HCT116 (cell line): ENCODE measurements around the gene ZNHIT6. TPM values are rescaled to one million over a fixed set of nuclear protein-coding genes. Genes with fewer than 3 reads are reported as not detected.

Experiments used
- ATAC-seq: fragments of 200-7000 bp; cut with Tn5 transposase; 2 replicates; pipeline ENCODE4 v1.9.1; 2020; ENCODE audit warnings: mild to moderate bottlenecking, moderate library complexity
- BruUV-seq: library from RNA; stranded (reverse); fragments of 400-500 nt; replicated peaks from 2 replicates; lab custom pipeline; 2021; lab: Mats Ljungman, UMichigan
- CTCF ChIA-PET: fragments of 300-600 bp; sonication (Branson Sonifier 250); formaldehyde crosslinking; loops from one replicate; lab custom pipeline; 2021; ENCODE audit warnings: antibody characterized with exemption; lab: Charles Lee
- POLR2A ChIA-PET: fragments of 300-600, 350-600 bp; sonication (Branson Sonifier 250); formaldehyde crosslinking; loops from one replicate; lab custom pipeline; 2021; ENCODE audit warnings: antibody characterized with exemption; lab: Charles Lee
- RAD21 ChIA-PET, 2 experiments: fragments of 300-600 bp; sonication (Branson Sonifier 250); formaldehyde crosslinking; loops; one replicate each; lab custom pipeline; 2023; ENCODE audit warnings: low total read pairs in 2 of 2; ENCODE audit not compliant: uncharacterized antibody in 2 of 2, unreplicated experiment in 2 of 2, low non-redundant PET in 1 of 2; lab: Charles Lee
- DNase-seq: peaks from one replicate; pipeline ENCODE4 v3.0.0-alpha.2; 2010; ENCODE audit warnings: low read depth, low spot score
- H2AFZ ChIP-seq: fragments of 200-600 bp; shearing (Covaris generic), sonication (generic); 2 replicates; pipeline ENCODE4 v1.6.1; 2017; ENCODE audit warnings: low read depth, mixed run types, mixed read lengths, antibody characterized with exemption, low read length; ENCODE audit not compliant: poor library complexity, severe bottlenecking
- H3K27ac ChIP-seq: 2 replicates; pipeline ENCODE4 v1.5.1; 2012; ENCODE audit warnings: low read depth, low read length
- H3K27me3 ChIP-seq: fragments of 200-600 bp; sonication (generic); 2 replicates; pipeline ENCODE4 v1.6.1; 2016; ENCODE audit warnings: mixed run types, low read length, mixed read lengths; ENCODE audit not compliant: insufficient read depth
- H3K36me3 ChIP-seq, 2 experiments: fragments of 200-500 bp in 1 of 2; fragments of 200-600 bp in 1 of 2; sonication (Bioruptor generic) in 1 of 2; sonication (generic) in 1 of 2; 2 replicates each; pipeline versions ENCODE4 v1.5.1 to v1.6.1; 2014 to 2016; ENCODE audit warnings: low read length in 2 of 2, inconsistent platforms in 1 of 2, mixed read lengths in 1 of 2, mixed run types in 1 of 2; ENCODE audit not compliant: insufficient read depth in 2 of 2, control insufficient read depth in 1 of 2
- H3K4me1 ChIP-seq, 2 experiments: fragments of 200-600 bp in 1 of 2; sonication (generic) in 1 of 2; 2 replicates each; pipeline versions ENCODE4 v1.5.1 to v1.6.1; 2012 to 2017; ENCODE audit warnings: low read length in 2 of 2, inconsistent platforms in 1 of 2, mild to moderate bottlenecking in 1 of 2, mixed read lengths in 1 of 2, mixed run types in 1 of 2, moderate library complexity in 1 of 2; ENCODE audit not compliant: insufficient read depth in 2 of 2, control insufficient read depth in 1 of 2
- H3K4me2 ChIP-seq: fragments of 200-600 bp; sonication (generic); 2 replicates; pipeline ENCODE4 v1.6.1; 2017; ENCODE audit warnings: mixed run types, low read length, mixed read lengths
- H3K4me3 ChIP-seq, 2 experiments: fragments of 200-600 bp in 1 of 2; sonication (generic) in 1 of 2; replicated peaks in 1 of 2; 2 replicates each; pipeline ENCODE4 v1.5.1; 2011 to 2016; ENCODE audit warnings: low read length in 2 of 2, control low read depth in 1 of 2, low read depth in 1 of 2, mild to moderate bottlenecking in 1 of 2, mixed read lengths in 1 of 2, mixed run types in 1 of 2
- H3K79me2 ChIP-seq: fragments of 200-600 bp; sonication (generic); 2 replicates; pipeline ENCODE4 v1.6.1; 2017; ENCODE audit warnings: mild to moderate bottlenecking, mixed run types, low read length, moderate library complexity, mixed read lengths; ENCODE audit not compliant: insufficient read depth
- H3K9ac ChIP-seq: fragments of 200-600 bp; sonication (generic); 2 replicates; pipeline ENCODE4 v1.6.1; 2016; ENCODE audit warnings: low read length, mixed read lengths
- H3K9me2 ChIP-seq: fragments of 200-600 bp; sonication (generic), shearing (Covaris generic); 2 replicates; pipeline ENCODE4 v1.6.1; 2017; ENCODE audit warnings: mixed run types, mild to moderate bottlenecking, moderate library complexity; ENCODE audit not compliant: insufficient read depth
- H3K9me3 ChIP-seq, 2 experiments: fragments of 200-500 bp in 1 of 2; fragments of 200-600 bp in 1 of 2; sonication (Bioruptor generic) in 1 of 2; sonication (generic) in 1 of 2; 2 replicates each; pipeline ENCODE4 v1.6.1; 2014 to 2017; ENCODE audit warnings: low read length in 2 of 2, mixed read lengths in 2 of 2, inconsistent platforms in 1 of 2, low read depth in 1 of 2, mild to moderate bottlenecking in 1 of 2, mixed run types in 1 of 2, moderate library complexity in 1 of 2; ENCODE audit not compliant: control insufficient read depth in 1 of 2, insufficient read depth in 1 of 2
- H4K20me1 ChIP-seq: fragments of 200-600 bp; sonication (generic), shearing (Covaris generic); 2 replicates; pipeline ENCODE4 v1.6.1; 2017; ENCODE audit warnings: mixed run types, mild to moderate bottlenecking, moderate library complexity; ENCODE audit not compliant: insufficient read depth
- CBX3 ChIP-seq: IDR thresholded peaks from 2 replicates; pipeline ENCODE4 v1.6.1; 2012; ENCODE audit warnings: low read depth
- CEBPB ChIP-seq: IDR thresholded peaks from 2 replicates; pipeline ENCODE4 v1.6.1; 2012; ENCODE audit warnings: low read depth
- EGR1 ChIP-seq: IDR thresholded peaks from 2 replicates; pipeline ENCODE4 v1.6.1; 2012; ENCODE audit warnings: low read depth
- ELF1 ChIP-seq: IDR thresholded peaks from 2 replicates; pipeline ENCODE4 v1.6.1; 2012; ENCODE audit warnings: low read depth, borderline replicate concordance
- EZH2 ChIP-seq: fragments of 200-600 bp; sonication (generic); IDR thresholded peaks from 2 replicates; pipeline ENCODE4 v1.6.1; 2017; ENCODE audit warnings: antibody characterized with exemption, mixed run types
- EZH2phosphoT487 ChIP-seq: fragments of 200-600 bp; IDR thresholded peaks from 2 replicates; pipeline ENCODE4 v1.6.1; 2018; ENCODE audit warnings: antibody characterized with exemption, borderline replicate concordance
- FOSL1 ChIP-seq: IDR thresholded peaks from 2 replicates; pipeline ENCODE4 v1.6.1; 2012; ENCODE audit warnings: low read depth
- JUND ChIP-seq: IDR thresholded peaks from 2 replicates; pipeline ENCODE4 v1.6.1; 2012
- POLR2A ChIP-seq: IDR thresholded peaks from 2 replicates; pipeline ENCODE4 v1.7.0; 2011; ENCODE audit warnings: borderline replicate concordance; ENCODE audit not compliant: insufficient read depth, insufficient read length; ENCODE audit errors: extremely low read depth
- RAD21 ChIP-seq: IDR thresholded peaks from 2 replicates; pipeline ENCODE4 v1.6.1; 2012; ENCODE audit warnings: low read depth, mild to moderate bottlenecking
- SIN3A ChIP-seq: IDR thresholded peaks from 2 replicates; pipeline ENCODE4 v1.6.1; 2012; ENCODE audit warnings: low read depth
- SRF ChIP-seq: IDR thresholded peaks from 2 replicates; pipeline ENCODE4 v1.6.1; 2012; ENCODE audit warnings: low read depth
- YY1 ChIP-seq: IDR thresholded peaks from 2 replicates; pipeline ENCODE4 v1.6.1; 2011; ENCODE audit warnings: low read length, low read depth, moderate library complexity, mild to moderate bottlenecking; ENCODE audit not compliant: insufficient replicate concordance; ENCODE audit errors: extremely low read depth
- ZBTB33 ChIP-seq: IDR thresholded peaks from 2 replicates; pipeline ENCODE4 v1.6.1; 2011; ENCODE audit warnings: mild to moderate bottlenecking, low read length, moderate library complexity; ENCODE audit not compliant: insufficient replicate concordance; ENCODE audit errors: extremely low read depth
- intact Hi-C: fragments of 100-400 bp; cut with micrococcal nuclease; formaldehyde crosslinking; loops from 2 replicates; pipeline ENCODE4 v1.10.0; 2022
- total RNA-seq: library from RNA; stranded (reverse); gene quantifications from one replicate; pipeline ENCODE4 v1.2.1, GENCODE V29; 2021; ENCODE audit not compliant: unreplicated experiment
- TF ChIP-seq, protein P1 (sequence below): IDR thresholded peaks from 2 replicates; pipeline ENCODE4 v1.6.1; 2012
- TF ChIP-seq, protein P2 (sequence below), 3 experiments: fragments of 200-600 bp in 1 of 3; sonication (generic) in 1 of 3; IDR thresholded peaks in 2 of 3; conservative IDR thresholded peaks in 1 of 3; 2 replicates each; pipeline ENCODE4 v1.5.1; 2012 to 2017; ENCODE audit warnings: low read depth in 2 of 3, low read length in 2 of 3, antibody characterized with exemption in 1 of 3, borderline replicate concordance in 1 of 3, control low read depth in 1 of 3, mild to moderate bottlenecking in 1 of 3, mixed read lengths in 1 of 3, mixed run types in 1 of 3, moderate library complexity in 1 of 3; ENCODE audit not compliant: insufficient read depth in 1 of 3

ZNHIT6 gene
- total RNA-seq, 1 experiment from 2014 or later, result 18.4 TPM

GRCh38 chr1:85743814-85744213 lies 35.6 kb upstream of the ZNHIT6 start:
- Histone ChIP-seq H3K9ac (no peak overlapping the region), H3K4me1 (no peaks in the 10 kb centered on the region), H3K9me2 (no peaks in the 10 kb centered on the region), H3K4me2 (no peak overlapping the region), H3K79me2 (no peaks in the 10 kb centered on the region), H3K27me3 (no peaks in the 10 kb centered on the region), H4K20me1 (no peaks in the 10 kb centered on the region), H3K36me3 (no peaks in the 10 kb centered on the region), H3K4me3 (no peak overlapping the region), H2AFZ (no peak overlapping the region), H3K9me3 (no peaks in the 10 kb centered on the region), H3K27ac (no peak overlapping the region)
- RAD21 ChIA-PET, result no interaction called here
- CTCF ChIA-PET, result interaction anchor here (1.3 kb wide), 1 partner anchor 36 kb away, joined by 3 read pairs; the partner anchor contains the start of gene ZNHIT6
- POLR2A ChIA-PET, result no interaction called here
- intact Hi-C loops, result no loop called here
- no TSS peak for BruUV-seq
- DNase-seq, result no peak
- TF ChIP-seq, protein P1, sequence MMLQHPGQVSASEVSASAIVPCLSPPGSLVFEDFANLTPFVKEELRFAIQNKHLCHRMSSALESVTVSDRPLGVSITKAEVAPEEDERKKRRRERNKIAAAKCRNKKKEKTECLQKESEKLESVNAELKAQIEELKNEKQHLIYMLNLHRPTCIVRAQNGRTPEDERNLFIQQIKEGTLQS, result no peak
- TF ChIP-seq JUND (no peak), POLR2A (no peak), CBX3 (no peak), FOSL1 (no peak), EZH2 (no peak), ZBTB33 (no peak), ELF1 (no peak)
- no peak for ATAC-seq

- H4K20me1 ChIP-seq, result no peaks in the 10 kb centered on the region
- no peaks in the 10 kb centered on the region for H3K9me2 ChIP-seq
- intact Hi-C loops, result no loop called here
- no peaks in the 10 kb centered on the region for H3K27me3 ChIP-seq
- no peak overlapping the region for H3K27ac ChIP-seq
- H3K36me3 ChIP-seq, result no peaks in the 10 kb centered on the region
- H3K4me1 ChIP-seq, result no peaks in the 10 kb centered on the region
- no peak for ATAC-seq
- no TSS peak for BruUV-seq
- H3K4me3 ChIP-seq, result no peak overlapping the region
- no peaks in the 10 kb centered on the region for H3K79me2 ChIP-seq
- H2AFZ ChIP-seq, result peak overlapping the region; percentile 18
- H3K4me2 ChIP-seq, result no peak overlapping the region
- no peak overlapping the region for H3K9ac ChIP-seq
- no peaks in the 10 kb centered on the region for H3K9me3 ChIP-seq
- RAD21 ChIA-PET, result no interaction called here
- CTCF ChIA-PET, result no interaction called here
- POLR2A ChIA-PET, result no interaction called here
- DNase-seq, result no peak
- TF ChIP-seq, protein P1, result no peak
- TF ChIP-seq SIN3A (no peak), RAD21 (no peak), SRF (no peak), EGR1 (no peak), EZH2phosphoT487 (no peak), CBX3 (no peak), CEBPB (no peak), YY1 (no peak), FOSL1 (no peak)
- TF ChIP-seq, protein P2, sequence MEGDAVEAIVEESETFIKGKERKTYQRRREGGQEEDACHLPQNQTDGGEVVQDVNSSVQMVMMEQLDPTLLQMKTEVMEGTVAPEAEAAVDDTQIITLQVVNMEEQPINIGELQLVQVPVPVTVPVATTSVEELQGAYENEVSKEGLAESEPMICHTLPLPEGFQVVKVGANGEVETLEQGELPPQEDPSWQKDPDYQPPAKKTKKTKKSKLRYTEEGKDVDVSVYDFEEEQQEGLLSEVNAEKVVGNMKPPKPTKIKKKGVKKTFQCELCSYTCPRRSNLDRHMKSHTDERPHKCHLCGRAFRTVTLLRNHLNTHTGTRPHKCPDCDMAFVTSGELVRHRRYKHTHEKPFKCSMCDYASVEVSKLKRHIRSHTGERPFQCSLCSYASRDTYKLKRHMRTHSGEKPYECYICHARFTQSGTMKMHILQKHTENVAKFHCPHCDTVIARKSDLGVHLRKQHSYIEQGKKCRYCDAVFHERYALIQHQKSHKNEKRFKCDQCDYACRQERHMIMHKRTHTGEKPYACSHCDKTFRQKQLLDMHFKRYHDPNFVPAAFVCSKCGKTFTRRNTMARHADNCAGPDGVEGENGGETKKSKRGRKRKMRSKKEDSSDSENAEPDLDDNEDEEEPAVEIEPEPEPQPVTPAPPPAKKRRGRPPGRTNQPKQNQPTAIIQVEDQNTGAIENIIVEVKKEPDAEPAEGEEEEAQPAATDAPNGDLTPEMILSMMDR (IDR thresholded peaks at IDR 0.05 in 2 of 3, conservative IDR thresholded peaks at IDR 0.05 in 1 of 3; ENCODE audit: borderline replicate concordance in 1 of 3, insufficient read depth in 1 of 3, low read depth in 2 of 3, low read length in 2 of 3), result no peak
Measured at GRCh38 chr1:85734931-85735330, 26.7 kb upstream of the ZNHIT6 start.
